MCF 10A (cell line): ENCODE measurements around the gene NUCB2. TPM values are rescaled to one million over a fixed set of nuclear protein-coding genes. Genes with fewer than 3 reads are reported as not detected.
"Not testable (repeated sequence)": the region's sequence is repeated elsewhere in the genome, so short reads cannot be mapped to it uniquely, and the experiment has no call there.

ENCODE experiments used
- Bru-seq: library from RNA; stranded (reverse); fragments of 400-500 nt; gene quantifications from one replicate; lab custom pipeline; 2021; lab: Mats Ljungman, UMichigan
- BruChase-seq, 2 experiments: library from RNA; stranded (reverse); fragments of 400-500 nt; gene quantifications; one replicate each; lab custom pipeline; 2021; lab: Mats Ljungman, UMichigan
- BruUV-seq: library from RNA; stranded (reverse); fragments of 400-500 nt; replicated peaks from 2 replicates; lab custom pipeline; 2021; lab: Mats Ljungman, UMichigan
- CTCF ChIA-PET: fragments of 300-600 bp; sonication (Branson Sonifier 250); formaldehyde crosslinking; extraction: SDS; loops from one replicate; lab custom pipeline; 2021; ENCODE audit warnings: antibody characterized with exemption, inconsistent platforms; lab: Yijun Ruan, JAX
- POLR2A ChIA-PET: fragments of 300-600, 350-650 bp; sonication (Branson Sonifier 250); formaldehyde crosslinking; extraction: SDS; loops from one replicate; lab custom pipeline; 2020; ENCODE audit warnings: antibody characterized with exemption, inconsistent platforms; lab: Yijun Ruan, JAX
- DNase-seq: peaks from one replicate; pipeline ENCODE4 v3.0.0-alpha.2; 2018; ENCODE audit not compliant: unreplicated experiment
- H3K27ac Mint-ChIP-seq: one replicate; pipeline ENCODE4 v1.8.0; 2022; ENCODE audit warnings: mild to moderate bottlenecking, low read depth, mixed read lengths; ENCODE audit not compliant: unreplicated experiment
- H3K27me3 Mint-ChIP-seq: one replicate; pipeline ENCODE4 v1.8.0; 2022; ENCODE audit warnings: mixed read lengths; ENCODE audit not compliant: insufficient read depth, unreplicated experiment
- H3K36me3 Mint-ChIP-seq: one replicate; pipeline ENCODE4 v1.8.0; 2022; ENCODE audit warnings: mild to moderate bottlenecking, moderate library complexity, mixed read lengths; ENCODE audit not compliant: insufficient read depth, unreplicated experiment
- H3K4me1 Mint-ChIP-seq: one replicate; pipeline ENCODE4 v1.8.0; 2022; ENCODE audit warnings: mixed read lengths; ENCODE audit not compliant: insufficient read depth, unreplicated experiment
- H3K4me3 Mint-ChIP-seq: one replicate; pipeline ENCODE4 v1.8.0; 2022; ENCODE audit warnings: mild to moderate bottlenecking, moderate library complexity, mixed read lengths; ENCODE audit not compliant: unreplicated experiment
- H3K9me3 Mint-ChIP-seq: one replicate; pipeline ENCODE4 v1.8.0; 2022; ENCODE audit warnings: mixed read lengths; ENCODE audit not compliant: unreplicated experiment
- CTCF ChIP-seq: fragments of 200-600 bp; IDR thresholded peaks from one replicate; pipeline ENCODE4 v1.8.0; 2022; ENCODE audit warnings: antibody characterized with exemption, mild to moderate bottlenecking; ENCODE audit not compliant: unreplicated experiment
- intact Hi-C: fragments of 100-400 bp; cut with micrococcal nuclease; formaldehyde crosslinking; loops from 2 replicates; pipeline ENCODE4 v1.14.1; 2022
- long read RNA-seq: library from polyadenylated mRNA; stranded (forward); transcript quantifications from one replicate; pipeline ENCODE4 v2.0.0, GENCODE V29; 2022
- total RNA-seq: library from RNA; stranded (reverse); gene quantifications from 2 replicates; pipeline ENCODE4 v1.2.3, GENCODE V29; 2022

Gene NUCB2
- total RNA-seq (89.4 and 137 TPM in 2 replicates), Bru-seq, nascent RNA (percentile 67 among the genes with signal in this experiment), BruChase-seq, experiment 1, labeled RNA remaining after a 6-hour chase (percentile 82 among the genes with signal in this experiment), BruChase-seq, experiment 2, labeled RNA remaining after a 2-hour chase (percentile 77 among the genes with signal in this experiment)
- long read RNA-seq, transcript NUCB2-208 (14 exons, 2,274 nt) = major isoform, 82 of 213 reads
- long read RNA-seq, transcript NUCB2-201 (13 exons, 1,905 nt) = minor isoform, 12 of 213 reads
- long read RNA-seq, partial matches to known transcripts = 33 of 213 reads
- long read RNA-seq, other reads (novel, unspliced or antisense) = 86 of 213 reads

GRCh38 chr11:17276236-17277023 lies at the start of gene NUCB2:
NUCB2 (plus strand) TSS chr11:17276739; CDS start chr11:17295324, 18,585 bp downstream.
- H3K27ac Mint-ChIP-seq = peak within 1 kb of the TSS; percentile 77
- ChIA-PET POLR2A (interaction anchor here (0.7 to 2.8 kb wide), 12 partner anchors 12 to 241 kb away, joined by 3 to 20 read pairs (median 4); partner anchors contain the start of genes PIK3C2A and RPS13), CTCF (interaction anchor here (2.3 kb wide), 1 partner anchor 46 kb away, joined by 10 read pairs; no protein-coding TSS in a partner anchor)
- DNase-seq = peak; percentile 96
- no peak for TF ChIP-seq CTCF
- intact Hi-C loops = loop anchor here (2.0 to 5.0 kb wide), 2 partner anchors 46 to 76 kb away; partner anchors contain the start of gene NCR3LG1
- BruUV-seq = no TSS peak
- H3K4me3 Mint-ChIP-seq = peak within 1 kb of the TSS; percentile 98
- no peaks in the 10 kb centered on the region for H3K9me3 Mint-ChIP-seq
- H3K36me3 Mint-ChIP-seq = peaks cover 11% of the 10 kb centered on the region
- H3K27me3 Mint-ChIP-seq = no peaks in the 10 kb centered on the region
- H3K4me1 Mint-ChIP-seq = peaks cover 9% of the 10 kb centered on the region

- POLR2A ChIA-PET, H3K9me3 Mint-ChIP-seq, H3K27me3 Mint-ChIP-seq, BruUV-seq, DNase-seq, H3K27ac Mint-ChIP-seq, intact Hi-C loops, H3K36me3 Mint-ChIP-seq, H3K4me3 Mint-ChIP-seq: not testable (repeated sequence)
- H3K4me1 Mint-ChIP-seq = peaks cover 13% of the 10 kb centered on the region
- CTCF ChIA-PET = interaction anchor here (0.5 to 3.3 kb wide), 7 partner anchors 14 to 370 kb away, joined by 3 to 27 read pairs (median 4); no protein-coding TSS in a partner anchor
These were observed 48.2 kb upstream of the NUCB2 start for GRCh38 chr11:17228186-17228925.

DNA sequence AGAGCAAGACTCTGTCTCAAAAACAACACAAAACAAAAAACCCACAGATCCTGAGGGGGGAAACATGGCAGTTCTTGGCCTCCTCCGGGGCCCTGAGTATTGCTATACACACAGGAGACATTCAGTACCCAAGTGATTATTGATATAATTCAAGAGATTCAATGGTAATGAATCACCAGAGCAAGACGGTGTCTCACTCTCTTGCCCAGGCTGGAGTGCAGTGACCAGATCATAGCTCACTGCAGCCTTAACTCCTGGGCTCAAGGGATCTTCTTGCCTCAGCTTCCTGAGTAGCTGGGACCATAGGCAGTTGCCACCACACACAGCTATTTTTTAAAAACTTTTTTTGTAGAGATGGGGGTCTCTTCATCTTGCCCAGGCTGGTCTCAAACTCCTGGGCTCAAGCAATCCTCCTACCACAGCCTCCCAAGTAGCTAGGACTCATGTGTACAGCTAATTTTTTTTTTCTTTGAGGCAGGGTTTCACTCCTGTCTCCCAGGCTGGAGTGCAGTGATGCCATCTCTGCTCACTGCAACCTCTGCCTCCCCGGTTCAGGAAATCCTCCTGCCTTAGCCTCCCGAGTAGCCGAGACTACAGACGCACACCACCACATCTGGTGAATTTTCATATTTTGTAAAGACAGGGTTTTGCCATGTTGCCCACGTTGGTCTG lies 46.9 kb upstream of the NUCB2 start:
- BruUV-seq = no TSS peak
- Mint-ChIP-seq H3K4me3 (no peak overlapping the region), H3K9me3 (no peaks in the 10 kb centered on the region), H3K27me3 (no peaks in the 10 kb centered on the region), H3K27ac (no peak overlapping the region), H3K4me1 (peaks cover 11% of the 10 kb centered on the region), H3K36me3 (no peaks in the 10 kb centered on the region)
- TF ChIP-seq CTCF = no peak
- CTCF ChIA-PET = interaction anchor here (0.6 to 3.3 kb wide), 48 partner anchors 8 to 446 kb away, joined by 3 to 27 read pairs (median 4); partner anchors contain the start of genes NUCB2 and OTOG
- intact Hi-C loops = loop anchor here (1.0 to 2.0 kb wide), 5 partner anchors 47 to 299 kb away; partner anchors contain the start of gene NUCB2
- no peak for DNase-seq
- POLR2A ChIA-PET = interaction anchor here (0.7 to 1.9 kb wide), 6 partner anchors 11 to 124 kb away, joined by 3 to 8 read pairs (median 6); partner anchors contain the start of gene NUCB2
